ENCODE data around the gene MED17.

MED17 gene, protein sequence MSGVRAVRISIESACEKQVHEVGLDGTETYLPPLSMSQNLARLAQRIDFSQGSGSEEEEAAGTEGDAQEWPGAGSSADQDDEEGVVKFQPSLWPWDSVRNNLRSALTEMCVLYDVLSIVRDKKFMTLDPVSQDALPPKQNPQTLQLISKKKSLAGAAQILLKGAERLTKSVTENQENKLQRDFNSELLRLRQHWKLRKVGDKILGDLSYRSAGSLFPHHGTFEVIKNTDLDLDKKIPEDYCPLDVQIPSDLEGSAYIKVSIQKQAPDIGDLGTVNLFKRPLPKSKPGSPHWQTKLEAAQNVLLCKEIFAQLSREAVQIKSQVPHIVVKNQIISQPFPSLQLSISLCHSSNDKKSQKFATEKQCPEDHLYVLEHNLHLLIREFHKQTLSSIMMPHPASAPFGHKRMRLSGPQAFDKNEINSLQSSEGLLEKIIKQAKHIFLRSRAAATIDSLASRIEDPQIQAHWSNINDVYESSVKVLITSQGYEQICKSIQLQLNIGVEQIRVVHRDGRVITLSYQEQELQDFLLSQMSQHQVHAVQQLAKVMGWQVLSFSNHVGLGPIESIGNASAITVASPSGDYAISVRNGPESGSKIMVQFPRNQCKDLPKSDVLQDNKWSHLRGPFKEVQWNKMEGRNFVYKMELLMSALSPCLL

DNA sequence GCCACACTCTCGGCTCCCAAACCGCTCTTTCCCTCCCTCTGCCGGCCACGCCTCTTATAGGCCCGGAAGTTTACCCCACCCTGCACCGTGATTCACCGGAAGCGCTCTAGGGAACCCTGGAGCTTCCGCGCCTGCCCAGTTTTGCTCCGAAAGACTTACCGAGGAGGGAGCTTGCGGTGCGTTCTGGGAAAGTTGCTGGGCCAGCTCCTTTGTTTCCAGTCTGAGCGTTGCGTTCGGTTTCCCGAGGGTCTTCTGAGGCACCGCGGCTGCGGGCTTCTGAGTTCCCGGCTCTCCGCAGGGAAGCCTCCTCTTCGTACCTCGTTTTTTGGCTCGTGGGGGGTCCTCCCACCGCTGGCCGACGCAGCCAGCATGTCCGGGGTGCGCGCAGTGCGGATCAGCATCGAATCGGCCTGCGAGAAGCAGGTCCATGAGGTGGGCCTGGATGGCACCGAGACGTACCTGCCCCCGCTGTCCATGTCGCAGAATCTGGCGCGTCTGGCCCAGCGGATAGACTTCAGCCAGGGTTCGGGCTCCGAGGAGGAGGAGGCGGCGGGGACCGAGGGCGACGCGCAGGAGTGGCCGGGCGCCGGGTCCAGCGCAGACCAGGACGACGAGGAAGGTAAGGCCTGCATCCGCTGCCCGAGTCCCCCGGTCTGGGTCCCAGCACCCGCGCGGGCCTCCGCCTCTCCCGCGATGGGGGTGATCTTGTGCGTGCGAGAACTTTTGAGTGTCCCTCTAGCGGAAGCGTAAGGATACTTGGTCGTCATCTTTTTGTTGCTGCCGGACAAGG, at the start of gene MED17:
MED17 (plus strand) TSS at position 138 of the 790 bp plus-strand sequence; CDS start at position 370, 232 bp downstream.
- peaks cover 48% of the 10 kb centered on the region for H3K79me2 ChIP-seq (ENCODE audit: control insufficient read depth, insufficient read depth, low read length, unreplicated experiment)
- peaks cover 2% of the 10 kb centered on the region for H3K36me3 ChIP-seq (ENCODE audit: insufficient read depth, low read length)
- H2AFZ ChIP-seq (ENCODE audit: low read length, unreplicated experiment), result peak within 1 kb of the TSS; percentile 61
- peaks cover 20% of the 10 kb centered on the region for H3K4me1 ChIP-seq (ENCODE audit: control insufficient read depth, insufficient read depth, low read length, unreplicated experiment)
- peak within 1 kb of the TSS; percentile 95 for H3K4me3 ChIP-seq (ENCODE audit: low read depth, low read length)
- no peaks in the 10 kb centered on the region for H3K27me3 ChIP-seq (ENCODE audit: insufficient read depth, low read length)
- peak within 1 kb of the TSS; percentile 69 for H3K27ac ChIP-seq (ENCODE audit: low read depth, low read length)

DNA sequence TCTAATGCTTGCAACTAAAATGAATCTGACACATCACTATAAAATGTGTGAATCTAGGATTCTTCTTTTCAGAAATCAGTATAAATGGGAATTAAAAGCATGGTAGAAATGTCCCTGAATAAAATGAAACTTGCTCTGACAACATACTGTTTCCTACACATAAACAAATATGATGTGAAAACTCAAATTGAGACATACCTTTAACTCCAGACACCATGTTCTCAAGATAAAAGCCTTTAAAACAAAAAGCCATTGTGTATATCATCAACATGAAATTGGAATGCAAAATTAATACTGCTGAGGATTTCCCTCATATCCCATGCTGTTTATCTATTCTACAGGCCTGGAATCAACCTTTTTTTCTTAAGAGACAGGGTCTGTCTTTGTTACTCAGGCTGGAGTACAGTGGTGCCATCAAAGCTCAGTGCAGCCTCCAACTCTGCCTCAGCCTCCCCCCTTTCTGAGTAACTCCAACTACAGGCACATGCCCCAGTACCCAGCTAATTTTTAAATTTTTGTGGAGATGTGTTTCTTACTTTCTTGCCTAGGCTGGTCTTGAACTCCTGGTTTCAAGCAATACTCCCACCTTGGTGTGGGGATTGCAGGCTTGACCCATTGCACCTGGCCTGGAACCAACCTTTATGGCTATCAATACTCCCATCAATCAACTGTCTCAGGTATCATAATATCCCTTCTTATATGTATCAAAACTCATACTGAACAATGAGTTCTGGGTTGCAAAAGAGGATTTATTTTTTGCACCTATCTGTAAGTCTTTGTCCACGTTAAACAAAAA, 49.5 kb upstream of the MED17 start:
- H3K27me3 ChIP-seq (ENCODE audit: insufficient read depth, low read length), result no peaks in the 10 kb centered on the region
- H3K4me3 ChIP-seq (ENCODE audit: low read depth, low read length), result no peak overlapping the region
- no peak overlapping the region for H2AFZ ChIP-seq (ENCODE audit: low read length, unreplicated experiment)
- H3K36me3 ChIP-seq (ENCODE audit: insufficient read depth, low read length), result peaks cover 98% of the 10 kb centered on the region
- peaks cover 57% of the 10 kb centered on the region for H3K4me1 ChIP-seq (ENCODE audit: control insufficient read depth, insufficient read depth, low read length, unreplicated experiment)
- peaks cover 65% of the 10 kb centered on the region for H3K79me2 ChIP-seq (ENCODE audit: control insufficient read depth, insufficient read depth, low read length, unreplicated experiment)
- H3K27ac ChIP-seq (ENCODE audit: low read depth, low read length), result peak overlapping the region; percentile 24

DNA sequence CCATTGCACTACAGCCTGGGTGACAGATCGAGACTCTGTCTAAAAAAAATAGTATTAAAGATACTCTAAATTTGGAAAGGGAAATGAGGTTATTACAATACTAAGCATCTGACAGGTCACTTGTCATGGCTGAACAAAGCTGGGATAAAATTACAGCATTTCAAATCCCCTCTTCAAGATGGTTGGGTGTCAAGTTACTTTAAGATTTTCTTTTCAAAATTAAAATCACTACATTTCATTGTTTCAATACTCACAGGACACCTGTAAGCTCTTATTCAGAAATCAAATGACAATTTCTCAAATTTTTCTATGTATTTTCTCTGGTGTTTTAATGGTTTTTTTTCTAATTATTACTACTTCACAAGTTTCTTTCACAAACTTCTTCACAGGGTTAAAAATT, 48.5 kb upstream of the MED17 start:
- no peak overlapping the region for H2AFZ ChIP-seq (ENCODE audit: low read length, unreplicated experiment)
- H3K27ac ChIP-seq (ENCODE audit: low read depth, low read length), result peak overlapping the region; percentile 27
- no peaks in the 10 kb centered on the region for H3K27me3 ChIP-seq (ENCODE audit: insufficient read depth, low read length)
- peak overlapping the region; percentile 91; the same call in 1 of the 2 replicates for H3K4me3 ChIP-seq (ENCODE audit: low read depth, low read length)
- peaks cover 57% of the 10 kb centered on the region for H3K4me1 ChIP-seq (ENCODE audit: control insufficient read depth, insufficient read depth, low read length, unreplicated experiment)
- peaks cover 75% of the 10 kb centered on the region for H3K79me2 ChIP-seq (ENCODE audit: control insufficient read depth, insufficient read depth, low read length, unreplicated experiment)
- H3K36me3 ChIP-seq (ENCODE audit: insufficient read depth, low read length), result peaks cover 93% of the 10 kb centered on the region

DNA sequence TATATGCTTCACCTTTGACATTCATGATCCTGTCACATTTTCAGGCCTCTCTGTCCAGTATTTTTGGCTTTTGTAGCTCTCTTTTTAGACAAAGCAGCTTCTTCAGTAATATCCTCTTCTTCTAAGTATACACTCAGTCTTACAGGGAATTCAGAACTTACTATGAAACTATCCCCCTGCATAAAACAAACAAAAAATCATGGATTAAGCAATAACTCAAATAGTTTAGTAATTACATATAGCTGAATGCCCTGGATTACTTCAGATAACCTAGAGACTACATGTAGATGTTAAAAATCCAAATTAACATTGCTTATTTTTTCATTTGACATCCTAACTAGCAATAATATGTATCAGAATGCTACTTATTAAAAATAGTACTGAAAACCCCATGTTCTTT, 48.0 kb upstream of the MED17 start:
- H3K27ac ChIP-seq (ENCODE audit: low read depth, low read length), result peak overlapping the region; percentile 27
- H2AFZ ChIP-seq (ENCODE audit: low read length, unreplicated experiment), result no peak overlapping the region
- peaks cover 80% of the 10 kb centered on the region for H3K79me2 ChIP-seq (ENCODE audit: control insufficient read depth, insufficient read depth, low read length, unreplicated experiment)
- peaks cover 88% of the 10 kb centered on the region for H3K36me3 ChIP-seq (ENCODE audit: insufficient read depth, low read length)
- H3K4me1 ChIP-seq (ENCODE audit: control insufficient read depth, insufficient read depth, low read length, unreplicated experiment), result peaks cover 57% of the 10 kb centered on the region
- H3K27me3 ChIP-seq (ENCODE audit: insufficient read depth, low read length), result no peaks in the 10 kb centered on the region
- H3K4me3 ChIP-seq (ENCODE audit: low read depth, low read length), result peak overlapping the region; percentile 91

DNA sequence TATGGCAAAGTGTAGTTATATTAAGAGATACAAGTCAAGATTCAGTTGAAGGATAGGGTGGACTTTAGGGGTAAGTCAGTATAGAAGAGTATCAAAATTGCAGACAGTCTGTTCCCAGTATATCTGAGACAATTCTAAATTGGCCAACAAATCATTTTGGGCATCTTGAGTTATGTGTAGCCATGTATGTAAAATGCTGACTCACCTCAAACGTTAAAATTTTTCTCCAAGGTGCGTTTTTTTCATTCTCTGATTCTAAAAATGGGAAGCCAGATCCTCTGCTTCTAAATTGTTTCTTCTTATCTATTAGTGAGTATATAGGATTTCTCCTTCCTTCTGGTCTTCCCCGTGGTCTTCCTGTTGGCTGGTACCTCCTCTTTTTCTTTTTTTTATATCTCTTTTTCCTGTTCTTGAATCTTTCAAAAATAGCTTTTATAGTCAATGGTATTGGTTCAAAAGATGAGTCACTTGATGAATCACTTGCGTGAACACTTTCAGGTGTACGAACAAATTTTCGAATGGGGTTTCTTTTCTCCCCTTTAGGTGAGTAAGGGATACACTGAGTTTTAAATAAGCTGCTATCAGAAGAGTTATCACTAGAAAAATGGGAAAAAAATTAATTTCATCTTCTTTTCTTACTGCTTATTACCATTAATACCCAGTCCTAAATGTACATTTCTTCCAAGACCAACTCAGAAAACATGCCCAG, 46.0 kb upstream of the MED17 start:
- Histone ChIP-seq H2AFZ (ENCODE audit: low read length, unreplicated experiment) (no peak overlapping the region), H3K4me3 (ENCODE audit: low read depth, low read length) (peak overlapping the region; percentile 91), H3K4me1 (ENCODE audit: control insufficient read depth, insufficient read depth, low read length, unreplicated experiment) (peaks cover 54% of the 10 kb centered on the region), H3K36me3 (ENCODE audit: insufficient read depth, low read length) (peaks cover 69% of the 10 kb centered on the region), H3K27me3 (ENCODE audit: insufficient read depth, low read length) (no peaks in the 10 kb centered on the region), H3K79me2 (ENCODE audit: control insufficient read depth, insufficient read depth, low read length, unreplicated experiment) (peaks cover 82% of the 10 kb centered on the region), H3K27ac (ENCODE audit: low read depth, low read length) (peak overlapping the region; percentile 79)

DNA sequence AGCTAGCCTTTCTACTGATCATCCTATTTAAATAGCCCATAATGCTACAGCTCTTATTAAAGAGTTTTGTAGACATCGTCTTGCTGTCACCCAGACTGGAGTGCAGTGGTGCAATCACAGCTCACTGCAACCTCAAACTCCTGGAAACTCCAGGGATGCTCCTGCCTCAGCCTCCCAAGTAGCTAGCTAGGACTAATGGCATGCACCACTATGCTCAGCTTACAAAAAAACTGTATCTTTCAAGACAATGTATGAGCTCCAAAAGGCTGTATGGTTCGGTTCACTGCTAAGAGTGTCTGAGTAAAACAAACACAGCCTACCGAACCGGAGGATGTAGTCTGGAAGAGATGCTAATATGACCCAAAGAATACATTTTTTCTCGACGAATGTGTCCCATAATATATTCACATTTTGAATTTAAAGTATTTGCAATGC, 45.4 kb upstream of the MED17 start:
- Histone ChIP-seq H3K4me3 (ENCODE audit: low read depth, low read length) (peak overlapping the region; percentile 91), H3K4me1 (ENCODE audit: control insufficient read depth, insufficient read depth, low read length, unreplicated experiment) (peaks cover 49% of the 10 kb centered on the region), H3K36me3 (ENCODE audit: insufficient read depth, low read length) (peaks cover 63% of the 10 kb centered on the region), H3K27ac (ENCODE audit: low read depth, low read length) (peak overlapping the region; percentile 79), H3K27me3 (ENCODE audit: insufficient read depth, low read length) (no peaks in the 10 kb centered on the region), H3K79me2 (ENCODE audit: control insufficient read depth, insufficient read depth, low read length, unreplicated experiment) (peaks cover 76% of the 10 kb centered on the region), H2AFZ (ENCODE audit: low read length, unreplicated experiment) (no peak overlapping the region)

DNA sequence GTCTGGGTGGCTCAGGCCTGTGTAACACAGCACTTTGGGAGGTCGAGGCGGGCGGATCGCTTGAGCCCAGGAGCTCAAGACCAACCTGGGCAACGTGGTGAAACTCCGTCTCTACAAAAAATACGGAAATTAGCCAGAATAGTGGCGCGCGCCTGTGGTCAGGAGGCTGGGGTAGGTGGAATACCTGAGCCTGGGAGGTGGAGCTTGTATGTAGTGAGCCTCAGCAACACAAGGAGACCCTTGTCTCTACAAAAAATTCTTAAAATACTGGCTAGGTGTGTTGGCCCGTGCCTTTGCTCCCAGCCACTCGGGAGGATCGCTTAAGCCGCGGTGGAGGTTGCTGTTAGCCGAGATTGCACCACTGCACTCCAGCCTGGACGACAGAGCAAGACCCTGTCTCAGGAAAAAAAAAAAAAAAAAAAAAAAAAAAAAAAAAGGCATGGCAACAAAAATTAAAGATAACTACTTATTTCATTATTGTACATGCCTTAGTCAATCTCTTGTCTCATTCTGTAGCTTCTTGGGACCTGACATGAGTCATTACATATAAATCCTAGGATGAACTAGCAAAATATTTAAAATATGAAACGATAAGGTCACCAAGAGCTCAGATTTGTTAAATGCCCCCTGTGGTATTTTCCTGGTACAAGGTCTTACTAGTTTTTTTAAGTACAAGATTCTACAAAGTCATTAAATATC, 43.9 kb upstream of the MED17 start:
- peak overlapping the region; percentile 91 for H3K4me3 ChIP-seq (ENCODE audit: low read depth, low read length)
- no peak overlapping the region for H2AFZ ChIP-seq (ENCODE audit: low read length, unreplicated experiment)
- H3K27me3 ChIP-seq (ENCODE audit: insufficient read depth, low read length), result no peaks in the 10 kb centered on the region
- peaks cover 62% of the 10 kb centered on the region for H3K79me2 ChIP-seq (ENCODE audit: control insufficient read depth, insufficient read depth, low read length, unreplicated experiment)
- peaks cover 48% of the 10 kb centered on the region for H3K36me3 ChIP-seq (ENCODE audit: insufficient read depth, low read length)
- H3K27ac ChIP-seq (ENCODE audit: low read depth, low read length), result peak overlapping the region; percentile 79
- H3K4me1 ChIP-seq (ENCODE audit: control insufficient read depth, insufficient read depth, low read length, unreplicated experiment), result peaks cover 35% of the 10 kb centered on the region

DNA sequence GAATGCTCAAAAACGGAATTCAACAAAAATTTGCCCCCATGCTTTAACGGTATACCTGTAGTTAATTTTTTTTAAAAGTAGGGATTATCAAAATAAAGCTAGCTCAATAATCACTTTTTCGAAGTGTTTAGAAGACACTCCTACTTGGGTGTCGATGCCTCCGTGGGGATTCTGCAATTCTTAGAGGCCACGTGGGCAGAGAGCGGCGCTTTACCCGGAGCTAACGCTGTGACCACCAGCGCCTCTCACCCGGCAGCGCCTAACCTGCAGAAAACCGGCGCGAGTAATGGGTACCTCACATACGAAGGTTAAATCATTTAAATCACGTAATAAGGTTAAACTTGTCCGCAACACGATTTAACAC, 43.4 kb upstream of the MED17 start:
- Histone ChIP-seq H3K27ac (ENCODE audit: low read depth, low read length) (peak overlapping the region; percentile 79), H2AFZ (ENCODE audit: low read length, unreplicated experiment) (peak overlapping the region; percentile 53), H3K79me2 (ENCODE audit: control insufficient read depth, insufficient read depth, low read length, unreplicated experiment) (peaks cover 57% of the 10 kb centered on the region), H3K36me3 (ENCODE audit: insufficient read depth, low read length) (peaks cover 42% of the 10 kb centered on the region), H3K4me3 (ENCODE audit: low read depth, low read length) (peak overlapping the region; percentile 91), H3K4me1 (ENCODE audit: control insufficient read depth, insufficient read depth, low read length, unreplicated experiment) (peaks cover 29% of the 10 kb centered on the region), H3K27me3 (ENCODE audit: insufficient read depth, low read length) (no peaks in the 10 kb centered on the region)

DNA sequence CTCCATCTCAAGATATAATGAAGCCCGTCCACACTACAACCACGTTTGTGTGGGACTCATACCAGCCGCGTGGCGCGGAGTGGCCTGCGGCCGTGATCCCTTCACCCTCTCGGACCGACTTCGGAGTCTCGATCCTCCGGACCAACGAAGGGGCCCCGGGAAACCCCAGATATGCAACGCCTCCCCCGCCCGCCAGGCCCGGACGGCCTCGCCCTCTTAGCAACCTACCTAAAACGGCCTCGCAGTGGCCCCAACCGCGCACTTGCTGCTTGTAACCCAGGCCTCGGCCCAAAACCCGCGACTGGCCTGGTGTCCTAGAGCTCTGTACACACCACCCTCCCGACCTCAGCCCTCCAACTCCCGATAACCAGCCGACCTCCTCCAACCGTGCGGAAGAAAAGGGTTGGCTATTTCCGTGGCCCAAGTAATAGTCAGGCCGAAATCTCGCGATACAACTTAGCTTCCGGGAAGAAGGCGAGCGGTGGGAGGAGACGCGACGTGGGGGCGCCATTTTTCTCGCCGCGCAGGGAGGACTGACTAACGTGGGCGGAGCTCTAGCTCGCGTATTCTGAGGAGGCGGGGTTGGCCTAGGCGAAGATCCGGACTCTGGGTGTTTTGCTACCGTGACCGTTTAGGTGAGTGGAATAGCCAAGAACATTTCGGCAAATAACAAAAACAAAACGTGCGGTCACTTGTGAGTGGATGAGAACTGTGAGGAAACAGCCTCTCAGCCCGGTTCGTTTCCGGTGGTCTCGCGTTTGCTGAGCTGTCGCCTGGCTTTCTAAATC, 42.8 kb upstream of the MED17 start, which contains the start of the genes C11orf54 and TAF1D:
C11orf54 (plus strand) TSS at position 579 of the 788 bp plus-strand sequence. CDS start 5,722 bp downstream, outside the sequence.
TAF1D (minus strand) TSS at position 402 of the 788 bp plus-strand sequence. CDS start 2,191 bp downstream, outside the sequence.
- H3K27me3 ChIP-seq (ENCODE audit: insufficient read depth, low read length), result no peaks in the 10 kb centered on the region
- H3K4me3 ChIP-seq (ENCODE audit: low read depth, low read length), result peak within 1 kb of the TSS; percentile 91
- peak within 1 kb of the TSS; percentile 94 for H2AFZ ChIP-seq (ENCODE audit: low read length, unreplicated experiment)
- peaks cover 38% of the 10 kb centered on the region for H3K36me3 ChIP-seq (ENCODE audit: insufficient read depth, low read length)
- peaks cover 51% of the 10 kb centered on the region for H3K79me2 ChIP-seq (ENCODE audit: control insufficient read depth, insufficient read depth, low read length, unreplicated experiment)
- H3K4me1 ChIP-seq (ENCODE audit: control insufficient read depth, insufficient read depth, low read length, unreplicated experiment), result peaks cover 23% of the 10 kb centered on the region
- H3K27ac ChIP-seq (ENCODE audit: low read depth, low read length), result peak within 1 kb of the TSS; percentile 79
